Endothelial cell of umbilical vein (primary cell): ENCODE results near the gene CDHR4. TPM values are rescaled to one million over a fixed set of nuclear protein-coding genes. Genes with fewer than 3 reads are reported as not detected.

ENCODE experiments used
- BruUV-seq: library from RNA; stranded (reverse); fragments of 400-500 nt; replicated peaks from 2 replicates; lab custom pipeline; 2021; lab: Mats Ljungman, UMichigan
- CTCF ChIA-PET: fragments of 300-600, 350-600 bp; sonication (Branson Sonifier 250); formaldehyde crosslinking; loops from one replicate; lab custom pipeline; 2021; ENCODE audit warnings: antibody characterized with exemption, inconsistent platforms; lab: Charles Lee
- POLR2A ChIA-PET: fragments of 300-600, 350-600 bp; sonication (Branson Sonifier 250); formaldehyde crosslinking; loops from one replicate; lab custom pipeline; 2021; ENCODE audit warnings: antibody characterized with exemption, inconsistent platforms; lab: Charles Lee
- DNase-seq: peaks from one replicate; pipeline ENCODE4 v3.0.0-alpha.2; 2011; ENCODE audit warnings: low read depth, low spot score
- FAIRE-seq: peaks from 2 replicates; lab custom pipeline; 2011; peaks lifted over from hg19 to GRCh38; lab: Jason Lieb, UNC
- H2AFZ ChIP-seq: 2 replicates; pipeline ENCODE4 v1.6.0; 2012; ENCODE audit warnings: low read depth, low read length, control low read depth, inconsistent platforms
- H3K27ac ChIP-seq: 2 replicates; pipeline ENCODE4 v1.5.1; 2011; ENCODE audit warnings: low read depth, mild to moderate bottlenecking, control low read depth, low read length, moderate library complexity; ENCODE audit not compliant: insufficient read depth
- H3K27me3 ChIP-seq, 2 experiments: 2 replicates each; pipeline versions ENCODE4 v1.6.0 to v1.6.1; 2011; ENCODE audit warnings: low read length in 2 of 2, mixed read lengths in 1 of 2; ENCODE audit not compliant: control insufficient read depth in 2 of 2, insufficient read depth in 2 of 2
- H3K36me3 ChIP-seq, 2 experiments: 2 replicates in 1 of 2; 3 replicates in 1 of 2; pipeline ENCODE4 v1.5.1; 2011; ENCODE audit warnings: low read length in 2 of 2, mild to moderate bottlenecking in 1 of 2, moderate library complexity in 1 of 2; ENCODE audit not compliant: control insufficient read depth in 2 of 2, insufficient read depth in 2 of 2; ENCODE audit errors: extremely low read depth in 1 of 2
- H3K4me1 ChIP-seq: 3 replicates; pipeline ENCODE4 v1.5.1; 2011; ENCODE audit warnings: mild to moderate bottlenecking, low read length; ENCODE audit not compliant: control insufficient read depth, insufficient read depth; ENCODE audit errors: extremely low read depth
- H3K4me2 ChIP-seq: 2 replicates; pipeline ENCODE4 v1.6.1; 2011; ENCODE audit warnings: low read length, control low read depth, mixed read lengths; ENCODE audit not compliant: insufficient read depth
- H3K4me3 ChIP-seq, 3 experiments: fragments of 200-600 bp in 1 of 3; sonication (generic), shearing (Covaris generic) in 1 of 3; replicated peaks in 1 of 3; 2 replicates each; pipeline ENCODE4 v1.5.1; 2011 to 2016; ENCODE audit warnings: control low read depth in 3 of 3, low read length in 3 of 3, mild to moderate bottlenecking in 2 of 3, inconsistent platforms in 1 of 3, low read depth in 1 of 3, moderate library complexity in 1 of 3; ENCODE audit not compliant: insufficient read depth in 1 of 3
- H3K79me2 ChIP-seq: 2 replicates; pipeline ENCODE4 v1.6.0; 2012; ENCODE audit warnings: low read length, inconsistent platforms; ENCODE audit not compliant: control insufficient read depth, insufficient read depth
- H3K9ac ChIP-seq: replicated peaks from 2 replicates; pipeline ENCODE3; 2011; ENCODE audit warnings: low read length, control low read depth; ENCODE audit not compliant: insufficient read depth; ENCODE audit errors: extremely low read depth
- H3K9me1 ChIP-seq: replicated peaks from 3 replicates; pipeline ENCODE4 v1.6.0; 2011; ENCODE audit warnings: mild to moderate bottlenecking, low read length; ENCODE audit not compliant: control insufficient read depth, insufficient read depth; ENCODE audit errors: extremely low read depth
- H3K9me3 ChIP-seq: replicated peaks from 2 replicates; pipeline ENCODE4 v1.5.1; 2012; ENCODE audit warnings: low read length, inconsistent platforms; ENCODE audit not compliant: control insufficient read depth, insufficient read depth
- H4K20me1 ChIP-seq: replicated peaks from 2 replicates; pipeline ENCODE3; 2011; ENCODE audit warnings: mild to moderate bottlenecking, low read length; ENCODE audit not compliant: control insufficient read depth, insufficient read depth; ENCODE audit errors: extremely low read depth
- EZH2 ChIP-seq: IDR thresholded peaks from 2 replicates; pipeline ENCODE4 v1.6.1; 2012; ENCODE audit warnings: borderline replicate concordance, low read depth, mild to moderate bottlenecking, moderate library complexity, low read length, inconsistent platforms; ENCODE audit not compliant: severe bottlenecking
- FOS ChIP-seq: IDR thresholded peaks from 2 replicates; pipeline ENCODE4 v1.6.1; 2011; ENCODE audit warnings: mild to moderate bottlenecking, low read length, moderate library complexity, borderline replicate concordance; ENCODE audit not compliant: insufficient read depth
- GATA2 ChIP-seq: IDR thresholded peaks from 2 replicates; pipeline ENCODE4 v1.7.0; 2011; ENCODE audit warnings: low read depth, mild to moderate bottlenecking, moderate library complexity, mixed read lengths, low read length; ENCODE audit not compliant: insufficient read length, insufficient read depth
- JUN ChIP-seq: IDR thresholded peaks from 2 replicates; pipeline ENCODE4 v1.6.1; 2011; ENCODE audit warnings: borderline replicate concordance, low read depth; ENCODE audit not compliant: insufficient read length, insufficient read depth
- MAX ChIP-seq: IDR thresholded peaks from 2 replicates; pipeline ENCODE4 v1.6.1; 2011; ENCODE audit not compliant: insufficient read depth, insufficient read length
- MYC ChIP-seq: IDR thresholded peaks from one replicate; pipeline ENCODE4 v1.6.1; 2011; ENCODE audit warnings: mild to moderate bottlenecking, low read depth, low read length
- POLR2A ChIP-seq: IDR thresholded peaks from 2 replicates; pipeline ENCODE4 v1.6.1; 2012; ENCODE audit warnings: low read depth, mild to moderate bottlenecking, control low read depth, low read length
- POLR2AphosphoS5 ChIP-seq: IDR thresholded peaks from 2 replicates; pipeline ENCODE4 v1.6.1; 2012; ENCODE audit warnings: low read depth, mild to moderate bottlenecking, control low read depth, low read length, moderate library complexity; ENCODE audit not compliant: insufficient read depth
- dilution Hi-C: fragments of 300-500 bp; cut with MboI; formaldehyde crosslinking; loops from one replicate; pipeline ENCODE4 v1.15.0; 2019; ENCODE audit warnings: low sequenced_read_pairs; ENCODE audit not compliant: extremely low pct_ligation_motif_present
- intact Hi-C: fragments of 100-400 bp; cut with micrococcal nuclease; formaldehyde crosslinking; loops from one replicate; pipeline ENCODE4 v1.10.0; 2022
- polyA plus RNA-seq, 4 experiments: library from polyadenylated mRNA; depleted of rRNA in 3 of 4; stranded (reverse) in 3 of 4; unstranded in 1 of 4; fragments of >200 nt; gene quantifications; 2 replicates each; pipeline versions ENCODE4 v1.2.1 to v1.2.3, GENCODE V29; 2011 to 2012; ENCODE audit warnings: missing spikeins in 1 of 4
- total RNA-seq: library from RNA; stranded (reverse); gene quantifications from 2 replicates; pipeline ENCODE4 v1.2.3, GENCODE V29; 2021
- TF ChIP-seq, protein P1 (sequence below), 2 donors: IDR thresholded peaks; 1 replicate in 1 of 2; 2 replicates in 1 of 2; pipeline ENCODE4 v1.5.1; 2011; ENCODE audit warnings: low read length in 2 of 2, mild to moderate bottlenecking in 2 of 2, moderate library complexity in 2 of 2, control low read depth in 1 of 2, inconsistent platforms in 1 of 2, low read depth in 1 of 2; ENCODE audit not compliant: insufficient read depth in 1 of 2; ENCODE audit errors: extremely low read depth in 1 of 2

Gene CDHR4
- total and polyA plus RNA-seq, 2 donors (not counting 3 experiments of a cell fraction or from before 2014, with no cell fraction given) = 0.19 TPM; not detected in 1

- DNase-seq (no peak), FAIRE-seq (no peak)
- TF ChIP-seq EZH2 (no peak), POLR2AphosphoS5 (no peak), JUN (no peak), POLR2A (no peak), MYC (no peak), FOS (no peak), MAX (no peak), GATA2 (no peak)
- TF ChIP-seq, protein P1, sequence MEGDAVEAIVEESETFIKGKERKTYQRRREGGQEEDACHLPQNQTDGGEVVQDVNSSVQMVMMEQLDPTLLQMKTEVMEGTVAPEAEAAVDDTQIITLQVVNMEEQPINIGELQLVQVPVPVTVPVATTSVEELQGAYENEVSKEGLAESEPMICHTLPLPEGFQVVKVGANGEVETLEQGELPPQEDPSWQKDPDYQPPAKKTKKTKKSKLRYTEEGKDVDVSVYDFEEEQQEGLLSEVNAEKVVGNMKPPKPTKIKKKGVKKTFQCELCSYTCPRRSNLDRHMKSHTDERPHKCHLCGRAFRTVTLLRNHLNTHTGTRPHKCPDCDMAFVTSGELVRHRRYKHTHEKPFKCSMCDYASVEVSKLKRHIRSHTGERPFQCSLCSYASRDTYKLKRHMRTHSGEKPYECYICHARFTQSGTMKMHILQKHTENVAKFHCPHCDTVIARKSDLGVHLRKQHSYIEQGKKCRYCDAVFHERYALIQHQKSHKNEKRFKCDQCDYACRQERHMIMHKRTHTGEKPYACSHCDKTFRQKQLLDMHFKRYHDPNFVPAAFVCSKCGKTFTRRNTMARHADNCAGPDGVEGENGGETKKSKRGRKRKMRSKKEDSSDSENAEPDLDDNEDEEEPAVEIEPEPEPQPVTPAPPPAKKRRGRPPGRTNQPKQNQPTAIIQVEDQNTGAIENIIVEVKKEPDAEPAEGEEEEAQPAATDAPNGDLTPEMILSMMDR (IDR thresholded peaks at IDR 0.05; ENCODE audit: extremely low read depth in 1 of 2, insufficient read depth in 1 of 2, low read depth in 1 of 2, low read length in 2 of 2) = no peak
- H3K36me3 ChIP-seq = no peaks in the 10 kb centered on the region
- peaks cover 59% of the 10 kb centered on the region for H3K79me2 ChIP-seq
- H3K4me3 ChIP-seq = no peak overlapping the region
- H3K27ac ChIP-seq = no peak overlapping the region
- no TSS peak for BruUV-seq
- intact Hi-C loops = no loop called here
- H3K27me3 ChIP-seq = no peaks in the 10 kb centered on the region
- CTCF ChIA-PET = no interaction called here
- H3K9ac ChIP-seq = no peak overlapping the region
- H4K20me1 ChIP-seq = peaks cover 4% of the 10 kb centered on the region
- no peaks in the 10 kb centered on the region for H3K9me1 ChIP-seq
- H2AFZ ChIP-seq = no peak overlapping the region
- dilution Hi-C loops = no loop called here
- POLR2A ChIA-PET = no interaction called here
- no peaks in the 10 kb centered on the region for H3K4me1 ChIP-seq
- no peak overlapping the region for H3K4me2 ChIP-seq
- no peaks in the 10 kb centered on the region for H3K9me3 ChIP-seq
Observed at GRCh38 chr3:49761661-49762060, 38.0 kb downstream of the CDHR4 start.
